HG03432 (cell line): ENCODE measurements around the gene PPP4R4.
"Not testable (repeated sequence)": the region's sequence is repeated elsewhere in the genome, so short reads cannot be mapped to it uniquely, and the experiment has no call there.

Experiments
- ATAC-seq: cut with Tn5 transposase; IDR thresholded peaks from one replicate; pipeline ENCODE4 v1.9.1; 2021; ENCODE audit warnings: mild to moderate bottlenecking, moderate library complexity; ENCODE audit not compliant: unreplicated experiment

Gene PPP4R4

GRCh38 chr14:94268582-94268981 lies 94.5 kb downstream of the PPP4R4 start:
- ATAC-seq = not testable (repeated sequence)

GRCh38 chr14:94269156-94269555 lies 95.0 kb downstream of the PPP4R4 start:
- ATAC-seq = no peak

- ATAC-seq = not testable (repeated sequence)
These were observed 102.9 kb downstream of the PPP4R4 start for GRCh38 chr14:94276898-94277561.

- no peak for ATAC-seq
These were observed 104.6 kb downstream of the PPP4R4 start for GRCh38 chr14:94278731-94279130.

GRCh38 chr14:94282991-94283723 lies 109.0 kb downstream of the PPP4R4 start:
- ATAC-seq = no peak

GRCh38 chr14:94284221-94284620 lies 110.1 kb downstream of the PPP4R4 start:
- ATAC-seq = no peak

GRCh38 chr14:94285158-94285557 lies 111.0 kb downstream of the PPP4R4 start:
- no peak for ATAC-seq

GRCh38 chr14:94288610-94289465 lies 114.7 kb downstream of the PPP4R4 start:
- no peak for ATAC-seq

GRCh38 chr14:94290197-94290596 lies 116.1 kb downstream of the PPP4R4 start:
- ATAC-seq = no peak

GRCh38 chr14:94291159-94291905 lies 117.2 kb downstream of the PPP4R4 start:
- no peak for ATAC-seq

GRCh38 chr14:94291906-94292525 lies 117.9 kb downstream of the PPP4R4 start:
- ATAC-seq = no peak

- no peak for ATAC-seq
These were observed 118.4 kb downstream of the PPP4R4 start for GRCh38 chr14:94292526-94292871.

- ATAC-seq = no peak
These were observed 118.9 kb downstream of the PPP4R4 start, which contains the start of gene SERPINA10 for GRCh38 chr14:94292872-94293577. SERPINA10 (minus strand) TSS chr14:94293268; CDS start chr14:94290593, 2,675 bp downstream.

GRCh38 chr14:94293578-94293924 lies 119.4 kb downstream of the PPP4R4 start:
- ATAC-seq = no peak

- no peak for ATAC-seq
These were observed 121.4 kb downstream of the PPP4R4 start for GRCh38 chr14:94295360-94296180.

- not testable (repeated sequence) for ATAC-seq
These were observed 122.0 kb downstream of the PPP4R4 start for GRCh38 chr14:94296181-94296545.

- no peak for ATAC-seq
These were observed 124.0 kb downstream of the PPP4R4 start for GRCh38 chr14:94298130-94298529.

- no peak for ATAC-seq
These were observed 129.0 kb downstream of the PPP4R4 start for GRCh38 chr14:94303111-94303510.

GRCh38 chr14:94304243-94304642 lies 130.1 kb downstream of the PPP4R4 start:
- ATAC-seq = no peak
